Osteoblast (primary cell): Measurements from ENCODE around the gene TRIM47. TPM values are rescaled to one million over a fixed set of nuclear protein-coding genes. Genes with fewer than 3 reads are reported as not detected.

ENCODE experiments used
- DNase-seq: peaks from one replicate; pipeline ENCODE4 v3.0.0; 2011; ENCODE audit warnings: low spot score, mixed read lengths; ENCODE audit not compliant: insufficient read length; ENCODE audit errors: missing footprints
- H2AFZ ChIP-seq: 2 replicates; pipeline ENCODE4 v1.6.0; 2011; ENCODE audit warnings: mild to moderate bottlenecking, low read length
- H3K27ac ChIP-seq: 2 replicates; pipeline ENCODE4 v1.5.1; 2011; ENCODE audit warnings: mild to moderate bottlenecking, low read depth, low read length, moderate library complexity
- H3K27me3 ChIP-seq: 2 replicates; pipeline ENCODE4 v1.6.0; 2012; ENCODE audit warnings: mild to moderate bottlenecking, control low read depth, inconsistent platforms, low read length, moderate library complexity; ENCODE audit not compliant: insufficient read depth
- H3K36me3 ChIP-seq: 2 replicates; pipeline ENCODE4 v1.5.1; 2011; ENCODE audit warnings: mild to moderate bottlenecking, low read length, control low read depth, moderate library complexity; ENCODE audit not compliant: insufficient read depth
- H3K4me1 ChIP-seq: 2 replicates; pipeline ENCODE4 v1.5.1; 2011; ENCODE audit warnings: mild to moderate bottlenecking, low read length, control low read depth, moderate library complexity; ENCODE audit not compliant: insufficient read depth
- H3K4me2 ChIP-seq: 2 replicates; pipeline ENCODE4 v1.6.0; 2011; ENCODE audit warnings: mild to moderate bottlenecking, low read length; ENCODE audit not compliant: insufficient read depth
- H3K4me3 ChIP-seq: fragments of 200-600 bp; sonication (generic); 3 replicates; pipeline ENCODE4 v1.5.1; 2012; ENCODE audit warnings: mild to moderate bottlenecking, low read length, inconsistent platforms; ENCODE audit not compliant: insufficient read depth
- H3K79me2 ChIP-seq: 2 replicates; pipeline ENCODE4 v1.6.0; 2012; ENCODE audit warnings: mild to moderate bottlenecking, low read length, control low read depth, inconsistent platforms; ENCODE audit not compliant: insufficient read depth
- H3K9me3 ChIP-seq: 2 replicates; pipeline ENCODE4 v1.5.1; 2011; ENCODE audit warnings: low read depth, low read length, control low read depth
- H4K20me1 ChIP-seq: 2 replicates; pipeline ENCODE4 v1.6.0; 2012; ENCODE audit warnings: mild to moderate bottlenecking, low read length, control low read depth; ENCODE audit not compliant: insufficient read depth
- total RNA-seq: library from RNA; depleted of rRNA; stranded (reverse); fragments of >200 nt; gene quantifications from 2 replicates; pipeline ENCODE4 v1.2.3, GENCODE V29; 2012
- TF ChIP-seq, protein P1 (sequence below): IDR thresholded peaks from 2 replicates; pipeline ENCODE4 v1.5.1; 2011; ENCODE audit warnings: mild to moderate bottlenecking, low read depth, low read length, moderate library complexity; ENCODE audit errors: extremely low read depth

Gene TRIM47
- total RNA-seq, 1 donor = 21.7 TPM

- Histone ChIP-seq H3K9me3 (no peaks in the 10 kb centered on the region), H2AFZ (peak overlapping the region; percentile 87), H3K79me2 (no peaks in the 10 kb centered on the region), H4K20me1 (no peaks in the 10 kb centered on the region), H3K27me3 (no peaks in the 10 kb centered on the region), H3K27ac (no peak overlapping the region), H3K36me3 (no peaks in the 10 kb centered on the region), H3K4me1 (peaks cover 15% of the 10 kb centered on the region), H3K4me3 (peak overlapping the region; percentile 68), H3K4me2 (peak overlapping the region; percentile 91)
- DNase-seq = peak; percentile 100
- TF ChIP-seq, protein P1, sequence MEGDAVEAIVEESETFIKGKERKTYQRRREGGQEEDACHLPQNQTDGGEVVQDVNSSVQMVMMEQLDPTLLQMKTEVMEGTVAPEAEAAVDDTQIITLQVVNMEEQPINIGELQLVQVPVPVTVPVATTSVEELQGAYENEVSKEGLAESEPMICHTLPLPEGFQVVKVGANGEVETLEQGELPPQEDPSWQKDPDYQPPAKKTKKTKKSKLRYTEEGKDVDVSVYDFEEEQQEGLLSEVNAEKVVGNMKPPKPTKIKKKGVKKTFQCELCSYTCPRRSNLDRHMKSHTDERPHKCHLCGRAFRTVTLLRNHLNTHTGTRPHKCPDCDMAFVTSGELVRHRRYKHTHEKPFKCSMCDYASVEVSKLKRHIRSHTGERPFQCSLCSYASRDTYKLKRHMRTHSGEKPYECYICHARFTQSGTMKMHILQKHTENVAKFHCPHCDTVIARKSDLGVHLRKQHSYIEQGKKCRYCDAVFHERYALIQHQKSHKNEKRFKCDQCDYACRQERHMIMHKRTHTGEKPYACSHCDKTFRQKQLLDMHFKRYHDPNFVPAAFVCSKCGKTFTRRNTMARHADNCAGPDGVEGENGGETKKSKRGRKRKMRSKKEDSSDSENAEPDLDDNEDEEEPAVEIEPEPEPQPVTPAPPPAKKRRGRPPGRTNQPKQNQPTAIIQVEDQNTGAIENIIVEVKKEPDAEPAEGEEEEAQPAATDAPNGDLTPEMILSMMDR = peak; percentile 80
Observed at GRCh38 chr17:75827308-75828075, 50.9 kb downstream of the TRIM47 start.

- Histone ChIP-seq H3K27me3 (no peaks in the 10 kb centered on the region), H3K9me3 (no peaks in the 10 kb centered on the region), H3K4me2 (no peak overlapping the region), H2AFZ (no peak overlapping the region), H4K20me1 (no peaks in the 10 kb centered on the region), H3K4me1 (peaks cover 10% of the 10 kb centered on the region), H3K79me2 (no peaks in the 10 kb centered on the region), H3K36me3 (no peaks in the 10 kb centered on the region), H3K4me3 (no peak overlapping the region), H3K27ac (no peak overlapping the region)
- peak; percentile 58 for DNase-seq
- TF ChIP-seq, protein P1 = no peak
Observed at GRCh38 chr17:75826561-75827307, 51.6 kb downstream of the TRIM47 start.

DNA sequence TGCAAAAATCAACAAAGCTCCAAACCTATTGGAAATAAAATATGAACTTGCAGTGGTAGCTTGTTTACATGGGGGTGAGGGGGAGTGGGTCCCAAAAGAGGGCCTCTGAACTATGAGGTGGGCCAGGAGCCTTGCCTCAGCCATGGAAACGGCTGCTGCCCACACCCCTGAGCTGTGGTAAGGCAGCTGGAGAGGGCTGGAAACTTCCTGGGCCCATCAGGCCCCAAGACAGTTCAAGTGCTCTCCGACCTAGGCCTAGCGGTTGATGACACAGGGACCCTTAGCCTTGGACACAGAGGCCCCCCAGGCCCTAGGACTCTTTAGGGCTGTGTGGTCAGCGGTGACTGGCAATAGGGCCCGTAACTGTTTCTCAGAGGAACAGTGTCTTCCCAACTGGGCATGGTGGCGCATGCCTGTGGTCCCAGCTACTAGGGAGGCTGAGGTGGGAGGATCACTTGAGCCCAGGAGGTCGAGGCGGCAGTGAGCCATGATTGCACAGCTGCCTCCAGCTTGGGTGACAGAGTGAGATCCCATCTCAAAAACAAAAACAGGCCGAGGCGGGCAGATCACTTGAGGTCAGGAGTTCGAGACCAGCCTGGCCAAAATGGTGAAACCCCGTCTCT lies 52.5 kb downstream of the TRIM47 start:
- Histone ChIP-seq H3K4me3 (no peak overlapping the region), H3K4me2 (no peak overlapping the region), H3K36me3 (peaks cover 2% of the 10 kb centered on the region), H3K27ac (no peak overlapping the region), H3K79me2 (no peaks in the 10 kb centered on the region), H3K27me3 (no peaks in the 10 kb centered on the region), H2AFZ (no peak overlapping the region), H4K20me1 (no peaks in the 10 kb centered on the region), H3K4me1 (peaks cover 10% of the 10 kb centered on the region), H3K9me3 (no peaks in the 10 kb centered on the region)
- TF ChIP-seq, protein P1 = no peak
- DNase-seq = peak; percentile 65

DNA sequence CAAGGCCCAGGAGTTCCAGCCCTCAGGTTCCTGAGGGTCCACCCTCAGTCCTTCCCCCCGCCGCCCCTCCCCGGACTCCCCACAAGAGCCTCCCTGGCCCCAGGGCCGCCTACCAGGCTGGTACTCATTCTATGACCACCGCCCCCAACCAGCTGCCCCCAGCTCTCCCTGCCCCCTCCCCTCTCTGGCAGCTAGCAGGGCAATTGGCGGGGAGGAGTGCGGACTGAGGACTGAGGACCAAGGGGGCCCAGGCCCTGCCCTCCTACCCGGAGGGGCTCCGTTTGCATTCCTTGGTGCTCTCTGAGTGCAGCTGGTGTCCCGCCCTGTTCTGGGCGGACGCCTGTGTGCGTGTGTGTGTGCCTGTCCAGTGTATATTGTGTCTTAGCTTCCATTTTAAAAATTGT lies 53.2 kb downstream of the TRIM47 start:
- Histone ChIP-seq H3K79me2 (no peaks in the 10 kb centered on the region), H4K20me1 (no peaks in the 10 kb centered on the region), H3K27me3 (no peaks in the 10 kb centered on the region), H3K9me3 (no peaks in the 10 kb centered on the region), H3K4me2 (no peak overlapping the region), H2AFZ (no peak overlapping the region), H3K4me3 (no peak overlapping the region), H3K36me3 (peaks cover 9% of the 10 kb centered on the region), H3K4me1 (peaks cover 10% of the 10 kb centered on the region), H3K27ac (no peak overlapping the region)
- peak; percentile 61 for DNase-seq
- TF ChIP-seq, protein P1 = no peak
